ENCODE data around the gene RGSL1.
A peak's percentile ranks its signal among the peaks of the same experiment; 100 is the strongest.

The RGSL1 gene

GRCh38 chr1:182588500-182589396 lies 138.8 kb downstream of the RGSL1 start, which contains the start of gene RNASEL:
RNASEL (minus strand) TSS chr1:182589256; CDS start chr1:182586806, 2,450 bp downstream.
- peak; percentile 38 to 60 for DNase-seq (ENCODE audit: low read depth in 2 of 2)

GRCh38 chr1:182589520-182589919 lies 139.6 kb downstream of the RGSL1 start:
- DNase-seq (ENCODE audit: low read depth in 2 of 2): no peak

GRCh38 chr1:182589931-182590330 lies 140.0 kb downstream of the RGSL1 start:
- DNase-seq (ENCODE audit: low read depth in 2 of 2): no peak

GRCh38 chr1:182595641-182596240 lies 145.8 kb downstream of the RGSL1 start:
- DNase-seq (ENCODE audit: low read depth in 2 of 2): peak; percentile 36 to 66

GRCh38 chr1:182596934-182597333 lies 147.0 kb downstream of the RGSL1 start:
- DNase-seq (ENCODE audit: low read depth in 2 of 2): no peak

- no peak for DNase-seq (ENCODE audit: low read depth in 2 of 2)
These were observed 148.3 kb downstream of the RGSL1 start for GRCh38 chr1:182598296-182598695.

GRCh38 chr1:182599339-182599738 lies 149.4 kb downstream of the RGSL1 start:
- no peak for DNase-seq (ENCODE audit: low read depth in 2 of 2)

GRCh38 chr1:182600036-182600713 lies 150.2 kb downstream of the RGSL1 start:
- DNase-seq (ENCODE audit: low read depth in 2 of 2): no peak

- no peak for DNase-seq (ENCODE audit: low read depth in 2 of 2)
These were observed 150.9 kb downstream of the RGSL1 start for GRCh38 chr1:182600745-182601415.

- DNase-seq (ENCODE audit: low read depth in 2 of 2): peak in 1 of 2 experiments; percentile 35
These were observed 151.5 kb downstream of the RGSL1 start for GRCh38 chr1:182601416-182601786.

- no peak for DNase-seq (ENCODE audit: low read depth in 2 of 2)
These were observed 152.0 kb downstream of the RGSL1 start for GRCh38 chr1:182601913-182602312.

- no peak for DNase-seq (ENCODE audit: low read depth in 2 of 2)
These were observed 153.1 kb downstream of the RGSL1 start for GRCh38 chr1:182602935-182603645.

GRCh38 chr1:182603646-182604174 lies 153.8 kb downstream of the RGSL1 start:
- no peak for DNase-seq (ENCODE audit: low read depth in 2 of 2)

- peak; percentile 89 to 95 for DNase-seq (ENCODE audit: low read depth in 2 of 2)
These were observed 154.5 kb downstream of the RGSL1 start, which contains the start of gene RGS16 for GRCh38 chr1:182604175-182605164. RGS16 (minus strand) TSS chr1:182604389; CDS start chr1:182604259, 130 bp downstream.

- no peak for DNase-seq (ENCODE audit: low read depth in 2 of 2)
These were observed 157.6 kb downstream of the RGSL1 start for GRCh38 chr1:182607566-182607965.

- no peak for DNase-seq (ENCODE audit: low read depth in 2 of 2)
These were observed 158.3 kb downstream of the RGSL1 start for GRCh38 chr1:182608236-182608635.

GRCh38 chr1:182608845-182609610 lies 159.1 kb downstream of the RGSL1 start:
- DNase-seq (ENCODE audit: low read depth in 2 of 2): no peak

Measured in stimulated activated CD4-positive, alpha-beta T cell treated with anti-CD3 and anti-CD28 coated beads, Interleukin-12 subunit alpha, Interleukin-12 subunit beta, amount 100 ng/mL, for 24 hours (primary cell).